Neural progenitor cell (in vitro differentiated cells): ENCODE measurements around the gene CLIP4.

Experiments
- EZH2 ChIP-seq: fragments of 200-600 bp; sonication (generic); IDR thresholded peaks from 2 replicates; pipeline ENCODE4 v1.6.1; 2017; ENCODE audit warnings: antibody characterized with exemption, mild to moderate bottlenecking, moderate library complexity
- EZH2phosphoT487 ChIP-seq: fragments of 200-600 bp; sonication (generic); IDR thresholded peaks from 2 replicates; pipeline ENCODE4 v1.6.1; 2017; ENCODE audit warnings: antibody characterized with exemption
- TF ChIP-seq, protein P1 (sequence below): fragments of 200-600 bp; sonication (generic); IDR thresholded peaks from 2 replicates; pipeline ENCODE4 v1.5.1; 2017; ENCODE audit warnings: antibody characterized with exemption, mild to moderate bottlenecking

DNA sequence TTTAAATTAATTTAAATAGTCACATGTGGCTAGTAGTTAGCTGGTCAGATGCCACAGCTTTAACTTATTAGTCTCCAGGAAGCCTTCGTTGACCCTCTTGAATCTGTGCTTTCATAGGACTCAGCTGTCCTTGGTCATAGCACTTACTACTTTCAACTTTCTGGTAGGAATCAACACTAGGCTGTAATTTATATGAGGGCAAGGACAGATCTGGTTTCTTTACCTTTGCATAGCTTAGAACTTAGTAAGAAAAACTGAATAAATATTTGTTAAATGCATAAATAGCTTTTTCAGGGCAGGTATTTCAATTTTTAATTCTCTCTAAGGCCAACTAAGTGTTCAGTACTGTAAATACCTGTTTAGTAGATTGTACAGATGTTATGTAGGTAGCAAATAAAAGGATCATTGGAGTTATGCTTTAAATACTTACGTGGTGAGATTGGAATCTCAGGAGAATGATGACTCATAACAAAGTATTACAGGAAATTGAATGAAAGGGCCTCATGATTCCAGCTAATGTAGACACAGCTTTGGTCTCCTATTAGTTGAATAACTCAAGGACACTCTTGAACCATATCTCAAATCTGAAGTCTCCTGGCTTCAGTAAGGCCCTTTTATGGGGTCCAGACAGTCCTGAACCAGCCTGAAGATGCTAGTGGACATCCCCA is 2.6 kb downstream of the CLIP4 start:
- TF ChIP-seq, protein P1, sequence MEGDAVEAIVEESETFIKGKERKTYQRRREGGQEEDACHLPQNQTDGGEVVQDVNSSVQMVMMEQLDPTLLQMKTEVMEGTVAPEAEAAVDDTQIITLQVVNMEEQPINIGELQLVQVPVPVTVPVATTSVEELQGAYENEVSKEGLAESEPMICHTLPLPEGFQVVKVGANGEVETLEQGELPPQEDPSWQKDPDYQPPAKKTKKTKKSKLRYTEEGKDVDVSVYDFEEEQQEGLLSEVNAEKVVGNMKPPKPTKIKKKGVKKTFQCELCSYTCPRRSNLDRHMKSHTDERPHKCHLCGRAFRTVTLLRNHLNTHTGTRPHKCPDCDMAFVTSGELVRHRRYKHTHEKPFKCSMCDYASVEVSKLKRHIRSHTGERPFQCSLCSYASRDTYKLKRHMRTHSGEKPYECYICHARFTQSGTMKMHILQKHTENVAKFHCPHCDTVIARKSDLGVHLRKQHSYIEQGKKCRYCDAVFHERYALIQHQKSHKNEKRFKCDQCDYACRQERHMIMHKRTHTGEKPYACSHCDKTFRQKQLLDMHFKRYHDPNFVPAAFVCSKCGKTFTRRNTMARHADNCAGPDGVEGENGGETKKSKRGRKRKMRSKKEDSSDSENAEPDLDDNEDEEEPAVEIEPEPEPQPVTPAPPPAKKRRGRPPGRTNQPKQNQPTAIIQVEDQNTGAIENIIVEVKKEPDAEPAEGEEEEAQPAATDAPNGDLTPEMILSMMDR = no peak
- TF ChIP-seq EZH2 = no peak
- no peak for TF ChIP-seq EZH2phosphoT487
